ENCODE data around the gene UBE2S. TPM values are rescaled to one million over a fixed set of nuclear protein-coding genes. Genes with fewer than 3 reads are reported as not detected.

Gene UBE2S
- total and polyA plus RNA-seq, 2 donors (not counting 1 experiment from before 2014, with no cell fraction given): 20.6 to 72.7 TPM

DNA sequence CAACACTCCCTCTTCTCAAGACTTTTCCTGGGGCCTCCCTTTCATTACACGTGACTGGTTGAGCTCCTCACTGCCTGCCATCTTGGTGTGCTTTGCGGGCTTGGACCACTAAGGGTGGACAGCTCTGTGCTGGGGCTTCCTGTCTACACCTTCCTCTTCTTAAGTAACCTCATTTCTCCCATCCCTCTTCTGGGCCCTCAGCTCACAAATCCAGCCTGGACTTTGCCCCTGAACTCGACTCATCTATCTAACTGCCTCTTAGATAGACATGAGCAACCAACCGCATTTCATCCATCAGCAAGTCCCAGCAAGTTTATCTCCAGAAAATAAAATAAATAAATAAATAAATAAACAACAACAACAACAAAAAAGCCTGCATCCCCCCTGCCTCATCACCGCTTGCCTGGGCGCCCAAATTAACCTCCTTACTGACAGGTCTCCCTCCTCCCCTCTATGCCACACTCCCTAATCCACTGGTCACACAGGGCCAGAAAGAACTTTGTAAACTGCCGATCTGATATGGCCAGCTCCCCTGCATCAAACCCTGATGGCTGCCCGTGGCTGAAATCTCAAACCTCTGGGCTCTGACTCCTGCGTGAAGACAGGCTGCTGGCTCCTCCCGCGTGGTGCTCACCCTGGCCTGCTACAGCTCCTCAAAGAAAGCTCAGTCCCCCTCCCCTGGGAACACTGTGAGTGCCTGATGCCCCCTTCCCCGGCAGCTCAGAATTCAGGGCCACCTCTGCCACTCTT is 46.1 kb upstream of the UBE2S start:
- DNase-seq: no peak
- CTCF ChIA-PET: interaction anchor here (0.6 to 1.7 kb wide), 4 partner anchors 8 to 313 kb away, joined by 4 to 9 read pairs (median 6); partner anchors contain the start of gene ISOC2
- Histone ChIP-seq H3K4me2 (replicated peaks; ENCODE audit: low read depth, low read length, poor library complexity, severe bottlenecking) (no peak overlapping the region), H3K36me3 (replicated peaks in 1 of 2; ENCODE audit: control extremely low read depth in 1 of 2, control insufficient read depth in 1 of 2, extremely low read depth in 1 of 2, insufficient read depth in 2 of 2, low read length in 1 of 2) (peaks cover 0 to 2% of the 10 kb centered on the region in 2 experiments), H3K4me3 (ENCODE audit: control extremely low read depth in 1 of 5, extremely low read depth in 1 of 5, insufficient read depth in 1 of 5, low read depth in 2 of 5, low read length in 4 of 5) (no peak overlapping the region), H4K20me1 (ENCODE audit: control insufficient read depth, insufficient read depth, low read length, poor library complexity, severe bottlenecking) (no peaks in the 10 kb centered on the region), H3K9me3 (ENCODE audit: control extremely low read depth in 1 of 3, control insufficient read depth in 2 of 3, insufficient read depth in 1 of 3, low read length in 2 of 3) (peaks cover 0 to 15% (median 0%) of the 10 kb centered on the region in 3 donors), H3K9ac (ENCODE audit: low read length) (no peak overlapping the region), H3K27ac (ENCODE audit: low read length in 2 of 2) (no peak overlapping the region), H3K79me2 (ENCODE audit: control insufficient read depth, insufficient read depth, low read length) (no peaks in the 10 kb centered on the region), H3K4me1 (ENCODE audit: control insufficient read depth in 2 of 2, insufficient read depth in 2 of 2, low read length in 2 of 2) (peaks cover 15 to 17% of the 10 kb centered on the region in 2 donors), H2AFZ (ENCODE audit: insufficient read depth, low read depth, low read length, poor library complexity, severe bottlenecking) (no peak overlapping the region), H3K27me3 (replicated peaks in 1 of 4; ENCODE audit: control extremely low read depth in 1 of 4, control insufficient read depth in 3 of 4, insufficient read depth in 4 of 4, low read length in 3 of 4) (peaks cover 0 to 36% (median 12%) of the 10 kb centered on the region in 4 experiments)
- POLR2A ChIA-PET: interaction anchor here (0.7 kb wide), 1 partner anchor 22 kb away, joined by 3 read pairs; no protein-coding TSS in a partner anchor
- Mint-ChIP-seq H3K4me1 (peaks cover 13% of the 10 kb centered on the region), H3K4me3 (peak overlapping the region; percentile 48), H3K27me3 (peaks cover 18% of the 10 kb centered on the region), H3K27ac (peak overlapping the region; percentile 4), H3K9me3 (ENCODE audit: insufficient read depth) (no peaks in the 10 kb centered on the region)
- TF ChIP-seq EZH2 (IDR thresholded peaks at IDR 0.05; ENCODE audit: borderline replicate concordance, insufficient read depth, low read depth, low read length, poor library complexity, severe bottlenecking): no peak
- TF ChIP-seq, protein P1, sequence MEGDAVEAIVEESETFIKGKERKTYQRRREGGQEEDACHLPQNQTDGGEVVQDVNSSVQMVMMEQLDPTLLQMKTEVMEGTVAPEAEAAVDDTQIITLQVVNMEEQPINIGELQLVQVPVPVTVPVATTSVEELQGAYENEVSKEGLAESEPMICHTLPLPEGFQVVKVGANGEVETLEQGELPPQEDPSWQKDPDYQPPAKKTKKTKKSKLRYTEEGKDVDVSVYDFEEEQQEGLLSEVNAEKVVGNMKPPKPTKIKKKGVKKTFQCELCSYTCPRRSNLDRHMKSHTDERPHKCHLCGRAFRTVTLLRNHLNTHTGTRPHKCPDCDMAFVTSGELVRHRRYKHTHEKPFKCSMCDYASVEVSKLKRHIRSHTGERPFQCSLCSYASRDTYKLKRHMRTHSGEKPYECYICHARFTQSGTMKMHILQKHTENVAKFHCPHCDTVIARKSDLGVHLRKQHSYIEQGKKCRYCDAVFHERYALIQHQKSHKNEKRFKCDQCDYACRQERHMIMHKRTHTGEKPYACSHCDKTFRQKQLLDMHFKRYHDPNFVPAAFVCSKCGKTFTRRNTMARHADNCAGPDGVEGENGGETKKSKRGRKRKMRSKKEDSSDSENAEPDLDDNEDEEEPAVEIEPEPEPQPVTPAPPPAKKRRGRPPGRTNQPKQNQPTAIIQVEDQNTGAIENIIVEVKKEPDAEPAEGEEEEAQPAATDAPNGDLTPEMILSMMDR (IDR thresholded peaks at IDR 0.05): no peak
- ATAC-seq (ENCODE audit: low read depth): no peak
- 92% methylated on average over 11 of the region's 12 CpGs for WGBS (ENCODE audit: insufficient coverage)
- intact Hi-C loops (cut with micrococcal nuclease): no loop called here
